HG03520 (cell line): ENCODE data around the gene CDH24.
"Not testable (repeated sequence)": the region's sequence is repeated elsewhere in the genome, so short reads cannot be mapped to it uniquely, and the experiment has no call there.

Experiments used
- ATAC-seq: cut with Tn5 transposase; IDR thresholded peaks from one replicate; pipeline ENCODE4 v1.9.1; 2021; ENCODE audit warnings: mild to moderate bottlenecking, moderate library complexity; ENCODE audit not compliant: unreplicated experiment

CDH24 gene

GRCh38 chr14:23023795-23024152 is 33.5 kb downstream of the CDH24 start:
- ATAC-seq = no peak

GRCh38 chr14:23023022-23023794 is 34.1 kb downstream of the CDH24 start:
- ATAC-seq = no peak

GRCh38 chr14:23021889-23022442 is 35.4 kb downstream of the CDH24 start:
- ATAC-seq = no peak

- ATAC-seq = no peak
Observed at GRCh38 chr14:23021434-23021833, 35.9 kb downstream of the CDH24 start.

- no peak for ATAC-seq
Observed at GRCh38 chr14:23020143-23021128, 36.9 kb downstream of the CDH24 start.

- ATAC-seq = no peak
Observed at GRCh38 chr14:23018107-23018506, 39.2 kb downstream of the CDH24 start.

- ATAC-seq = no peak
Observed at GRCh38 chr14:23017091-23017490, 40.2 kb downstream of the CDH24 start.

- no peak for ATAC-seq
Observed at GRCh38 chr14:23015618-23016017, 41.7 kb downstream of the CDH24 start.

GRCh38 chr14:23013749-23014054 is 43.6 kb downstream of the CDH24 start:
- ATAC-seq = not testable (repeated sequence)

- no peak for ATAC-seq
Observed at GRCh38 chr14:23013054-23013748, 44.1 kb downstream of the CDH24 start.

- ATAC-seq = no peak
Observed at GRCh38 chr14:23009939-23010726, 47.2 kb downstream of the CDH24 start, which contains the start of gene C14orf93. Gene C14orf93, minus strand, starts transcription at chr14:23010143. Its CDS starts 11,120 bp downstream, at chr14:22999023.

- ATAC-seq = no peak
Observed at GRCh38 chr14:23009483-23009938, 47.8 kb downstream of the CDH24 start.

GRCh38 chr14:23008831-23009230 is 48.5 kb downstream of the CDH24 start:
- ATAC-seq = no peak

- peak; percentile 95 for ATAC-seq
Observed at GRCh38 chr14:23006544-23007419, 50.5 kb downstream of the CDH24 start.

GRCh38 chr14:23006188-23006534 is 51.2 kb downstream of the CDH24 start:
- ATAC-seq = no peak

- ATAC-seq = no peak
Observed at GRCh38 chr14:23005451-23006187, 51.7 kb downstream of the CDH24 start.

GRCh38 chr14:23004274-23004673 is 53.0 kb downstream of the CDH24 start:
- not testable (repeated sequence) for ATAC-seq

- no peak for ATAC-seq
Observed at GRCh38 chr14:23002592-23002991, 54.7 kb downstream of the CDH24 start.

- ATAC-seq = no peak
Observed at GRCh38 chr14:23000860-23001259, 56.5 kb downstream of the CDH24 start.
